ENCODE data around the gene ERBB4. TPM values are rescaled to one million over a fixed set of nuclear protein-coding genes. Genes with fewer than 3 reads are reported as not detected.

ERBB4 gene
- total RNA-seq, result not detected in 2 replicates

- intact Hi-C loops (cut with micrococcal nuclease), result no loop called here
Observed at GRCh38 chr2:212538305-212539071, at the start of gene ERBB4. TSS of gene ERBB4 (minus strand) at chr2:212538802. CDS start at chr2:212538530, 272 bp downstream.

GRCh38 chr2:212580117-212580516 is 41.5 kb upstream of the ERBB4 start:
- intact Hi-C loops (cut with micrococcal nuclease), result no loop called here

GRCh38 chr2:212556296-212556695 is 17.7 kb upstream of the ERBB4 start:
- intact Hi-C loops (cut with micrococcal nuclease), result no loop called here

GRCh38 chr2:212554233-212554632 is 15.6 kb upstream of the ERBB4 start:
- intact Hi-C loops (cut with micrococcal nuclease), result no loop called here

DNA sequence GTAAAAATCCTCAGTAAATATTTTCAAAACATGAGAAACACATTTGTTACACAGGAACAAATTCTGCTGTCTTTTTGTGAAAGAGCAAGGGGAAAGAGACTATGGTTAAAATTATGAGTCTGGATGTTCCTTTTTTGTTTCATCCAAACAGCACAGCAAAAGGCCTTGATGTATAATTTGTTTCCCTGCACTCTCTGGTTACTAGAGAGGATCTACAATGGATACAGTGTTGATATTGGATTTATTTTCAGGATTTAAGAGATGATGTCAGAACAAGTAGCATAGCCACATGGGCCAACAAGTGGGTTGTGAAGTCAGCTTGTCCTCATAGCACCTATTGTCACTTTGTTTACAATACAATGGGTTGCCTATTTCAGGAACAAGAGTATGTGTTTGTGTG is 11.3 kb upstream of the ERBB4 start:
- intact Hi-C loops (cut with micrococcal nuclease), result no loop called here

- intact Hi-C loops (cut with micrococcal nuclease), result no loop called here
Observed at GRCh38 chr2:212549463-212549862, 10.9 kb upstream of the ERBB4 start.

DNA sequence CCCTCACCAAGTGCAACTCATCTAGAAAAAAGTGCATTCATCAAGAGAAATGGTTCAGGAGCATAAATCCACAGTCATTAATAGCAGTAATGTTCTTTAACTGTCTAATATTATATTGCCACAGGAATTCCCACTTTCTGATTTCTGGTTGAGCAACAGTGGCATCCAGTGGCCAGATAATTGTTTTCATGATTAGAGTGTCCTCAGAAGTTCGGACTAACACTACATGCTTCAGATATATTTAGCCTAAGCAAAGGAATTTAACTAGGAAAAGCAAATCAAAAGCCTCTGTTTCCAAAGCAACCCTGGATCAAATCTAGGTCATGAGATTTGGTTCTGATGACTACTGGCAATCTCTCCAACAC is 9.8 kb upstream of the ERBB4 start:
- intact Hi-C loops (cut with micrococcal nuclease), result no loop called here

GRCh38 chr2:212547716-212548454 is 9.3 kb upstream of the ERBB4 start:
- intact Hi-C loops (cut with micrococcal nuclease), result no loop called here

GRCh38 chr2:212546669-212547068 is 8.1 kb upstream of the ERBB4 start:
- intact Hi-C loops (cut with micrococcal nuclease), result no loop called here

GRCh38 chr2:212540341-212540740 is 1.7 kb upstream of the ERBB4 start:
- intact Hi-C loops (cut with micrococcal nuclease), result no loop called here

DNA sequence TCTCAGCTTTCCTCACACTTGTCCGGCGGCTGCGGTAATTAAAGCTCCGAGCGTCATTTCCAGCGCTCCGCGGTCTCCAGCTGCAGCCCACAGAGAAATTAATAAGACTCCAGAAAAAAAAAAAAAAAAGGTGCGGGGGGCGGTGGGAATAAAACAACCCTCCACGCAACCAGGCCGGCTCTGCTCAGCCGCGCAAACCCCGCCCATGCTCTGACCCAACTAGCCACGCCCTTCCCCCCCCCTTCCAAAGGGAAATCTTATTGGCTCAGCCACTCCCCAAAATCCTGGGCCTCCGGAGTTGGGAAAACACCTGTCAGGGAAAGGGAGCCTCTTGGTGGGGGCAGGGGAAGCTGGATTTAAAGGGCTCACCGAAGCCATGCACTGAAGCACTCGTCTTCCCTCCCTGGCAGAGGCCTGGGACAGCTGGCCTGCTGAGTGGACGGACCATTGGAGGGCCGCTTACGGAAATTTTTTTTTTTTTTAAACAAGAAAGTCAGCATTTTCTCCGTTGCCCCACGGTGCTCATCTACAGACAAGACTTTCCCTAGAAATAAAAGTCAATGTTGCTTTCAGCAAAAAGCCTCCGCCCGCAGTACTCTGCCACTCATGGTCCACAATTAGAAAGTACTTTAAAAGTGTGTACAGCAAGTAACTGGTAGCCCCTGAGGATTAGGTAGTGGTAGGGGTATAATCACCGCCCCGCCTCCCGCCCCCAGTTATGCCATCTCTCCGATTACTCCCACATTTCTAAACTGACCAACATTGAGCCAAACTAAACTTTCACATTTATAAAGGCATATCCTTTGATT is 674 bp upstream of the ERBB4 start:
- intact Hi-C loops (cut with micrococcal nuclease), result no loop called here

DNA sequence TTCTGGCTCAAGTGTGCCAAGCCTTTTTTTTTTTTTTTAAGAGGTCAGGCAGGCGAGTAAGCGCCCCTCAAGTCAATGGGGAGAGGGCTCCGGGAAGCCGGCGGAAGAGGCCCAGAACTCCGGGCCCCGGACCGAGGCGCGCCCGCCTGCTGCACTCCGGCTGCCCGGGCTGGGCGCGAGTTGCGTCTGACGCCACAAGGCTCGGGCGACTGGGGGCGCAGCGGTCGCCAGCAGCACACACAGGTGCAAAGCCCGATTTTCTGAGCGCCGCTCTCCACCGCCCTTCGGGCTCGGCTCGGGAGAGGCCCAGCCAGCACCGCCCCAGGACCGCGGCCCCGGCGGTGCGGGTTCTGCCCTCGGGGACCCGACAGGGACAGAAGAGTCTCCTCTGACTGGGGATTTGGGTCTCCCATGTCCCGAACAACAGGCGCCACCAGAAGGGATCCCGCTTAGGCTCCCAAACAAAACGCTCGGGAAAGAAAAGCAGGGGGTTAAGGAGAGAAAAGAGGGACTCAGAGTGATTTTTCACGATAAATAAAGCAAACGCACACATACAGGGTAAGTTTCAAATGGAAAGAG is 787 bp downstream of the ERBB4 start:
- intact Hi-C loops (cut with micrococcal nuclease), result no loop called here

GRCh38 chr2:212536817-212537725 is 1.5 kb downstream of the ERBB4 start:
- intact Hi-C loops (cut with micrococcal nuclease), result no loop called here

- intact Hi-C loops (cut with micrococcal nuclease), result no loop called here
Observed at GRCh38 chr2:212535996-212536816, 2.4 kb downstream of the ERBB4 start.

DNA sequence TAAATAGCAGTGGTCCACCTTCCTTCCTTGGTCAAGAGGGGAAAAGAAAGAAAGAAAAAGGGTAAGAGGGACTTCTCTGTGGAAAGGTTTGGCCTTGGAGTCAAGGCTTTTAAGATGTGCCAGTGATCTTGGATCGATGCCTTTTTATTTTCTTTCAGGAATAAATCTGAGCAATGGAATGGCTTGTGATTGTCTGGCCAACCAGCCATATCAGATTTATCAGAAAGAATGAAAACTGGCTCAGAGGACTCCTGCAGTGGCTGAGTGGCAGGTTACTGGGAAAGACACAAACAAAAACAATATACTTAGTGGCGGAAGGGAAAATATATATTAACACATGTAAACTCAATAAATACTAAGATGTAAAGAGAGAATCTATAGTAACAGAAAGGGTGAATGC is 4.3 kb downstream of the ERBB4 start:
- intact Hi-C loops (cut with micrococcal nuclease), result no loop called here

- intact Hi-C loops (cut with micrococcal nuclease), result no loop called here
Observed at GRCh38 chr2:212532585-212532984, 6.0 kb downstream of the ERBB4 start.

- intact Hi-C loops (cut with micrococcal nuclease), result no loop called here
Observed at GRCh38 chr2:212532087-212532486, 6.5 kb downstream of the ERBB4 start.

DNA sequence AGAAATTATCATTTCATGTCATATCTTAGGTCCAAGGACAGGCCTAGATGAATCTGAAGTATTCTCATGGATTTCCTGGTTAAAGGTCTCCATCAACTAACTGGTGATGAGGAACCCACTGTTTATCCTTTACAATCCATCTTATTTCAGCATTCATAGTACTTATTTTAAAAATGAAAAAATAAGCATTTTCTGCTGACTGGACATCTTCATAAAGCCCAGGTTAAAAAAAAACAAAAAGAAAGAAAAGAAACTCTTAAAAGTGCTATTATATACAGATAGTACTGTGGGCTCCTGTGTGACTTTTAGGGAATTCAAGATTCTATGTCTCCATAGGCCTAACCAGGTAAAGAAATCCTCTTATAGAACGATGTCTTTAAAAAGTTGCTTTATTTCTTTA is 7.1 kb downstream of the ERBB4 start:
- intact Hi-C loops (cut with micrococcal nuclease), result no loop called here

DNA sequence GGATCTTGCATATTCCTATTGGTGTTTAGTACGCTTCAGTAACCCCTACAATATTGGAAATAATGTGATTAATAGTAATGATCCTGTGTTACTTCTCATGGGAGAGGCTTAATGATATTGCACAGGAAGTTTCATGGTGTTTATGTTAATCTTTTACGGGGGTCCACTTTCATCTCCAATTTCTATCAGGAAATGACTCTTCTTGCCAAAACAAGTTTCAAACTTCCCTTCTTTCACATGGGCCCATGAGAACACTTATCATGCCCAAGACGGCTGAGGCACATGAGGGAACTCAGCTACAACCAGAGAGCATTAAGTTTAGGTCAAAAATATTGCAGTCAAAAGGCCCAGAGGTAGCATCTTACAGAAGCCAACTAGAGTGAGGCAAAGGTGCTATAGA is 7.6 kb downstream of the ERBB4 start:
- intact Hi-C loops (cut with micrococcal nuclease), result no loop called here

DNA sequence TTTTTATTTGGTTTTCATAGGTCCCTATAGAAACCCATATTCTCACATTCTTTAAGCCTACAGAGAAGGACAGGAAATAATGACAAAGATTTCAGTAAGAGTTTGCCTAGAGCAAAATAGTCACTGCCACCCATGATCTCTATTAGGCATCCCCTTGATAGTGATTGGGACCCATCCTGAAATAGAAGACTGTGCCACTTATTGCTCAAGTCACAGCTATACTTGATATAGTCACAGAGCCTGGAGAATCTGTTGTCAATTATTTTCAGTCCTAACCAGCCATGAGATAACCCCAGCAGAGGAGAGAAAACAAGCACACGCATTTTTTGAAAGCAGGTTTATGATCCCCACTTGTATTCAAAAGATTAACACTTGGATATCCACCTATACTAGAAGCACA is 8.2 kb downstream of the ERBB4 start:
- intact Hi-C loops (cut with micrococcal nuclease), result no loop called here

Measured in T-helper 2 cell treated with Interferon-gamma antibody and Interleukin-4, amounts not matched to agents 100 ng/mL and 5 ng/mL, for 36 hours (primary cell).